ENCODE measurements around the gene CACNG1.

Gene CACNG1, protein sequence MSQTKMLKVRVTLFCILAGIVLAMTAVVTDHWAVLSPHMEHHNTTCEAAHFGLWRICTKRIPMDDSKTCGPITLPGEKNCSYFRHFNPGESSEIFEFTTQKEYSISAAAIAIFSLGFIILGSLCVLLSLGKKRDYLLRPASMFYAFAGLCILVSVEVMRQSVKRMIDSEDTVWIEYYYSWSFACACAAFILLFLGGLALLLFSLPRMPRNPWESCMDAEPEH

GRCh38 chr17:67044016-67044772, at the start of gene CACNG1:
CACNG1 (plus strand) TSS chr17:67044554; CDS start chr17:67044661, 107 bp downstream.
- TF ChIP-seq CTCF (IDR thresholded peaks at IDR 0.05; ENCODE audit: low read depth, low read length): no peak
- H3K4me3 ChIP-seq (ENCODE audit: low read depth, low read length): no peak within 1 kb of the TSS

GRCh38 chr17:66994930-66995535, 49.3 kb upstream of the CACNG1 start:
- TF ChIP-seq CTCF (IDR thresholded peaks at IDR 0.05; ENCODE audit: low read depth, low read length): no peak
- H3K4me3 ChIP-seq (ENCODE audit: low read depth, low read length): no peak overlapping the region

GRCh38 chr17:66995944-66996343, 48.4 kb upstream of the CACNG1 start:
- TF ChIP-seq CTCF (IDR thresholded peaks at IDR 0.05; ENCODE audit: low read depth, low read length): no peak
- no peak overlapping the region for H3K4me3 ChIP-seq (ENCODE audit: low read depth, low read length)

DNA sequence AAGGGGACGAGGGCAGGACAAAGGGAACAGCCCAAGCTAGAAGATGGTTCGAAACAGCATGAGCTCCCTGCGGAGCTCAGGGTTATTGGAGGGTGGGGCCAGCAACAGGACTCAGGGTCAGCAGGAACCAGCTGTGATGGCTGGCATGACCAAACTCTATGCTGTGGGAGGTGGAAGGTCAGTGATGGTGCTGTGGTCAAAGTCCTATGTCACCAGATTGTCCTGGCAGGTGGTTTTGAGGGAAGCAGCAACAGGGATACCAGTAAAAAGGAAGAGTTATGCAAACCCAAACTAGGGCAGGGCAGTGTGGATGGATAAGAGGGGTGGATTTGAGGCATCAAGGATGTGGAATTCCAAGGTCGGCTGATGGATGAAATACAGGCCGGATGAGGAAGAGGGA, 47.4 kb upstream of the CACNG1 start:
- H3K4me3 ChIP-seq (ENCODE audit: low read depth, low read length): no peak overlapping the region
- TF ChIP-seq CTCF (IDR thresholded peaks at IDR 0.05; ENCODE audit: low read depth, low read length): no peak

- H3K4me3 ChIP-seq (ENCODE audit: low read depth, low read length): no peak overlapping the region
- TF ChIP-seq CTCF (IDR thresholded peaks at IDR 0.05; ENCODE audit: low read depth, low read length): no peak
These were observed 41.1 kb upstream of the CACNG1 start for GRCh38 chr17:67003231-67003630.

DNA sequence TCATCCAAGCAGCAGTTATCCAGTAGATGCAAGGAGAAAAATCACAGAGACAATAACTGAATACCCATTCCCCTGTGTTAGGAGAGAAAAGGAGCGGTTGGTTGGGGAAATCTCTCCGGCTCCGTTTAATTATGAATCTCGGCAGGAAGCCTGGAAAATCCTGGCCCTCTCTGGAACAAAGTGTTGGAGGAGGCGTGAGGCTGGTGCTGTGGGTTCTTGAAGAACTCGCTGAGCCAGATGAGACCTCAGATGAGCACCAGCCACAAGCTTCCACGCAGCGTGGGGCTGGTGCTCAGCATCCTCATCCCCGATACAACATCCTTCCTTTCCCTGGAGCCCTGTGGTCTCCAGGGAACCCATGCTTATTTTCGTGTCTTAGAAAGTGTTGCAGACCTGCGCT, 40.2 kb upstream of the CACNG1 start:
- H3K4me3 ChIP-seq (ENCODE audit: low read depth, low read length): no peak overlapping the region
- no peak for TF ChIP-seq CTCF (IDR thresholded peaks at IDR 0.05; ENCODE audit: low read depth, low read length)

DNA sequence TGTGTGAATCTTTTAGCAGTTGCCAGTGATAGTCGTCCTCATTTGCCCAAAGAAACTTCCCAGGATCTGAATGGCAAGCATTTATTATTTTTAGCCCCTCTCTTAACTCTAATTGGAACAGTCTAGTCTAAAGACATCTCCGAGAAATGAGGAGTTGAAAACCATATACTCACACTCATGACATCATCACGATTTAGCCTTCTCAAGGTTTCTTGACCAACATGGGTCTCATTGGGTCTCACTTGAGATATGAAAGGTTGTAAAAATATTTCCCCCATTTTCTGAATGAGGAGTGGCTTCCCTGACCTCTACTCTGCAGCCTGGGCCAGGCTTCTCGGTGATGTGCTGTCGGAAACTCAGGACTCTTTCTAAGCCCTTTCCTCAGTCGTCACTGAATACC, 37.1 kb upstream of the CACNG1 start:
- TF ChIP-seq CTCF (IDR thresholded peaks at IDR 0.05; ENCODE audit: low read depth, low read length): no peak
- no peak overlapping the region for H3K4me3 ChIP-seq (ENCODE audit: low read depth, low read length)
